Measurements from ENCODE around the gene SEMA5B. TPM values are rescaled to one million over a fixed set of nuclear protein-coding genes. Genes with fewer than 3 reads are reported as not detected.

The SEMA5B gene
- total and polyA plus RNA-seq, 2 of the 4 experiments (the other 2 are of a cell fraction), result not detected

DNA sequence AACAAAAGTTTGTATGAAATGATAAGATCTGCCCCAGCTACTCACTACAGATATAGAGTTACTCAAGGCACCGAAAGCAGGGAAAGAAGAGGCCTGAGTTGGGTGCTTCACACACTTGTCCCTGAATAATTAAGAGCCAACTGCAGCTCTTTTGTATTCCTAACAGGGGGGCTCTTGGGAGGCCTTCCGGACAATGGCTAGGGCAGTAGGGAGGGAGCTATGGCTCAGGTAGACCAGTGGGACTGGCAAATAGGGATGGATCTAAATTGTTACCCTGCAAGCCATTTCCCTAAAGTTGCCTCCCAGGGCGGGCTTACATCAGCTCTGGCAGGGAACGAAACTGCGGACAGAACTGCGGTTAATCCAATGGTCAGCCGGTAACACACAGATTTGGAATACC lies 6.2 kb downstream of the SEMA5B start:
- dilution Hi-C loops (cut with HindIII; ENCODE audit: low sequenced_read_pairs, unreplicated experiment) (no loop called here), intact Hi-C loops (cut with micrococcal nuclease) (loop anchor here (10.0 kb wide), 1 partner anchor 457 kb away; the partner anchor contains the start of genes DTX3L and PARP9)
- H3K9me1 ChIP-seq (ENCODE audit: insufficient read depth, low read length), result no peaks in the 10 kb centered on the region

More for the DNA sequence above, 6.2 kb downstream of the SEMA5B start:
- TF ChIP-seq RAD21 (IDR thresholded peaks at IDR 0.05; ENCODE audit: low read length) (no peak), CHD1 (IDR thresholded peaks at IDR 0.05; ENCODE audit: low read depth, low read length) (no peak), SMC3 (IDR thresholded peaks at IDR 0.05; ENCODE audit: low read depth, low read length) (no peak), MAFK (IDR thresholded peaks at IDR 0.05; ENCODE audit: low read depth, low read length) (no peak), POLR2A (IDR thresholded peaks at IDR 0.05; ENCODE audit: low read depth, low read length) (no peak), RFX5 (IDR thresholded peaks at IDR 0.05; ENCODE audit: low read depth, low read length) (no peak), NFE2L2 (IDR thresholded peaks at IDR 0.05; ENCODE audit: low read depth, low read length) (no peak), FOS (IDR thresholded peaks at IDR 0.05; ENCODE audit: low read depth, low read length) (no peak), RCOR1 (IDR thresholded peaks at IDR 0.05; ENCODE audit: insufficient replicate concordance, low read length) (no peak), MXI1 (IDR thresholded peaks at IDR 0.05; ENCODE audit: borderline replicate concordance, low read depth, low read length) (no peak), CEBPB (IDR thresholded peaks at IDR 0.05; ENCODE audit: low read depth, low read length) (no peak), BHLHE40 (IDR thresholded peaks at IDR 0.05; ENCODE audit: low read depth, low read length) (no peak), MAZ (IDR thresholded peaks at IDR 0.05; ENCODE audit: borderline replicate concordance, low read depth, low read length) (no peak)
- TF ChIP-seq, protein P1, sequence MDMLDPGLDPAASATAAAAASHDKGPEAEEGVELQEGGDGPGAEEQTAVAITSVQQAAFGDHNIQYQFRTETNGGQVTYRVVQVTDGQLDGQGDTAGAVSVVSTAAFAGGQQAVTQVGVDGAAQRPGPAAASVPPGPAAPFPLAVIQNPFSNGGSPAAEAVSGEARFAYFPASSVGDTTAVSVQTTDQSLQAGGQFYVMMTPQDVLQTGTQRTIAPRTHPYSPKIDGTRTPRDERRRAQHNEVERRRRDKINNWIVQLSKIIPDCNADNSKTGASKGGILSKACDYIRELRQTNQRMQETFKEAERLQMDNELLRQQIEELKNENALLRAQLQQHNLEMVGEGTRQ (IDR thresholded peaks at IDR 0.05; ENCODE audit: low read depth, low read length), result no peak
- TF ChIP-seq, protein P2, sequence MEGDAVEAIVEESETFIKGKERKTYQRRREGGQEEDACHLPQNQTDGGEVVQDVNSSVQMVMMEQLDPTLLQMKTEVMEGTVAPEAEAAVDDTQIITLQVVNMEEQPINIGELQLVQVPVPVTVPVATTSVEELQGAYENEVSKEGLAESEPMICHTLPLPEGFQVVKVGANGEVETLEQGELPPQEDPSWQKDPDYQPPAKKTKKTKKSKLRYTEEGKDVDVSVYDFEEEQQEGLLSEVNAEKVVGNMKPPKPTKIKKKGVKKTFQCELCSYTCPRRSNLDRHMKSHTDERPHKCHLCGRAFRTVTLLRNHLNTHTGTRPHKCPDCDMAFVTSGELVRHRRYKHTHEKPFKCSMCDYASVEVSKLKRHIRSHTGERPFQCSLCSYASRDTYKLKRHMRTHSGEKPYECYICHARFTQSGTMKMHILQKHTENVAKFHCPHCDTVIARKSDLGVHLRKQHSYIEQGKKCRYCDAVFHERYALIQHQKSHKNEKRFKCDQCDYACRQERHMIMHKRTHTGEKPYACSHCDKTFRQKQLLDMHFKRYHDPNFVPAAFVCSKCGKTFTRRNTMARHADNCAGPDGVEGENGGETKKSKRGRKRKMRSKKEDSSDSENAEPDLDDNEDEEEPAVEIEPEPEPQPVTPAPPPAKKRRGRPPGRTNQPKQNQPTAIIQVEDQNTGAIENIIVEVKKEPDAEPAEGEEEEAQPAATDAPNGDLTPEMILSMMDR (conservative IDR thresholded peaks at IDR 0.05; ENCODE audit: low read depth, low read length), result no peak
- TF ChIP-seq, protein P3, sequence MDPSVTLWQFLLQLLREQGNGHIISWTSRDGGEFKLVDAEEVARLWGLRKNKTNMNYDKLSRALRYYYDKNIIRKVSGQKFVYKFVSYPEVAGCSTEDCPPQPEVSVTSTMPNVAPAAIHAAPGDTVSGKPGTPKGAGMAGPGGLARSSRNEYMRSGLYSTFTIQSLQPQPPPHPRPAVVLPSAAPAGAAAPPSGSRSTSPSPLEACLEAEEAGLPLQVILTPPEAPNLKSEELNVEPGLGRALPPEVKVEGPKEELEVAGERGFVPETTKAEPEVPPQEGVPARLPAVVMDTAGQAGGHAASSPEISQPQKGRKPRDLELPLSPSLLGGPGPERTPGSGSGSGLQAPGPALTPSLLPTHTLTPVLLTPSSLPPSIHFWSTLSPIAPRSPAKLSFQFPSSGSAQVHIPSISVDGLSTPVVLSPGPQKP (IDR thresholded peaks at IDR 0.05; ENCODE audit: borderline replicate concordance, low read depth, low read length), result no peak
- Histone ChIP-seq H4K91ac (ENCODE audit: insufficient read depth, low read depth, low read length) (no peak overlapping the region), H3K56ac (ENCODE audit: extremely low read depth, insufficient read depth, low read length) (no peak overlapping the region), H3K23ac (ENCODE audit: low read depth, low read length) (no peak overlapping the region), H3K9ac (ENCODE audit: low read depth, low read length) (no peak overlapping the region), H2BK15ac (ENCODE audit: low read depth, low read length) (no peak overlapping the region), H3K14ac (replicated peaks; ENCODE audit: low read depth, low read length) (no peak overlapping the region), H2AK9ac (replicated peaks; ENCODE audit: low read depth, low read length, poor library complexity) (no peak overlapping the region), H2BK120ac (ENCODE audit: low read depth, low read length) (no peak overlapping the region), H4K20me1 (ENCODE audit: insufficient read depth, low read length) (no peaks in the 10 kb centered on the region), H4K5ac (ENCODE audit: low read depth, low read length) (no peak overlapping the region), H2BK5ac (ENCODE audit: low read depth, low read length, poor library complexity, severe bottlenecking) (no peak overlapping the region), H3K18ac (ENCODE audit: low read depth, low read length) (no peak overlapping the region), H2BK20ac (ENCODE audit: low read depth, low read length) (no peak overlapping the region), H3K79me1 (ENCODE audit: low read depth in 1 of 2, low read length in 2 of 2) (no peaks in the 10 kb centered on the region), H3K4me1 (ENCODE audit: control insufficient read depth, insufficient read depth, low read length) (no peaks in the 10 kb centered on the region), H3K4ac (ENCODE audit: low read depth, low read length) (no peak overlapping the region), H2AK5ac (ENCODE audit: low read depth, low read length) (no peak overlapping the region), H3K27me3 (ENCODE audit: control insufficient read depth, insufficient read depth, low read length) (peaks cover 85% of the 10 kb centered on the region), H3K4me2 (ENCODE audit: low read depth, low read length) (no peak overlapping the region), H3K36me3 (ENCODE audit: control insufficient read depth, insufficient read depth, low read length) (no peaks in the 10 kb centered on the region), H3K9me3 (ENCODE audit: control insufficient read depth, insufficient read depth, low read length) (0 out of 2 replicates have a peak, but pooled peaks cover 2% of the 10 kb centered on the region), H3K4me3 (ENCODE audit: insufficient read depth, low read depth, low read length) (no peak overlapping the region), H4K8ac (ENCODE audit: low read depth in 2 of 2, low read length in 2 of 2) (no peak overlapping the region), H2AFZ (replicated peaks; ENCODE audit: low read length, poor library complexity) (no peak overlapping the region), H3K27ac (ENCODE audit: insufficient read depth, low read length) (no peak overlapping the region)
- in situ Hi-C loops (cut with MboI; ENCODE audit: low sequenced_read_pairs), result loop anchor here (10.0 kb wide), 1 partner anchor 77 kb away; no protein-coding TSS in a partner anchor
- ATAC-seq (ENCODE audit: low read depth), result no peak
- BruUV-seq (replicated peaks), result no TSS peak
- ChIA-PET POLR2A (ENCODE audit: unreplicated experiment) (no interaction called here), CTCF (interaction anchor here (1.2 kb wide), 1 partner anchor 70 kb away, joined by 3 read pairs; no protein-coding TSS in a partner anchor)
- no peak for DNase-seq
- no CpG with 5 or more reads among the region's 7 CpGs for whole genome bisulfite sequencing, 2 experiments (ENCODE audit: extremely low coverage in 2 of 2, insufficient read length in 1 of 2)

Measured in IMR-90 (cell line).